Colonic mucosa (tissue), 4 donors: ENCODE measurements around the gene ENO1. TPM values are rescaled to one million over a fixed set of nuclear protein-coding genes. Genes with fewer than 3 reads are reported as not detected.

Source experiments
- DNase-seq: peaks from one replicate; pipeline ENCODE4 v3.0.0-alpha.2; 2020
- H3K27ac ChIP-seq: fragments of 200-600 bp; one replicate; pipeline ENCODE4 v1.8.0; 2021
- H3K27me3 ChIP-seq: fragments of 200-600 bp; one replicate; pipeline ENCODE4 v1.8.0; 2021
- H3K36me3 ChIP-seq: fragments of 200-600 bp; one replicate; pipeline ENCODE4 v1.8.0; 2021
- H3K4me1 ChIP-seq: fragments of 200-600 bp; one replicate; pipeline ENCODE4 v1.8.0; 2021; ENCODE audit warnings: mild to moderate bottlenecking
- H3K4me3 ChIP-seq: fragments of 200-600 bp; one replicate; pipeline ENCODE4 v1.8.0; 2021
- H3K9ac ChIP-seq, 2 donors: one replicate each; pipeline ENCODE4 v1.7.0; 2013; ENCODE audit warnings: control low read depth in 2 of 2, low read depth in 2 of 2, low read length in 2 of 2
- H3K9me3 ChIP-seq: fragments of 200-600 bp; one replicate; pipeline ENCODE4 v1.8.0; 2021
- intact Hi-C: fragments of 100-400 bp; cut with DNase I; formaldehyde crosslinking; loops from one replicate; pipeline ENCODE4 v1.14.1; 2022
- total RNA-seq, 2 donors: library from RNA; stranded (reverse); fragmentation: NEBNext Ultra II Directional in 1 of 2; extraction: Animal tissue kit (Norgen Biotek cat#: 25700) in 1 of 2; gene quantifications; one replicate each; pipeline ENCODE4 v1.2.1, GENCODE V29; 2021
- TF ChIP-seq, protein P1 (sequence below): fragments of 200-600 bp; IDR thresholded peaks from one replicate; pipeline ENCODE4 v1.8.0; 2022; ENCODE audit warnings: antibody characterized with exemption, mild to moderate bottlenecking
- donor health status: healthy.
- donor health status: DM: no; HTN: no; CAD: no.
- donor health status: DM: no; HTN: no; CAD: no.

The ENO1 gene
- total RNA-seq, 2 donors from 2014 or later, result 982 to 1,067 TPM

GRCh38 chr1:8866173-8866791, 12.2 kb downstream of the ENO1 start:
- no peak overlapping the region for H3K4me3 ChIP-seq
- H3K36me3 ChIP-seq, result peaks cover 67% of the 10 kb centered on the region
- H3K27me3 ChIP-seq, result no peaks in the 10 kb centered on the region
- H3K9ac ChIP-seq, result no peak overlapping the region
- DNase-seq, result no peak
- H3K27ac ChIP-seq, result no peak overlapping the region
- peaks cover 6% of the 10 kb centered on the region for H3K4me1 ChIP-seq
- TF ChIP-seq, protein P1, sequence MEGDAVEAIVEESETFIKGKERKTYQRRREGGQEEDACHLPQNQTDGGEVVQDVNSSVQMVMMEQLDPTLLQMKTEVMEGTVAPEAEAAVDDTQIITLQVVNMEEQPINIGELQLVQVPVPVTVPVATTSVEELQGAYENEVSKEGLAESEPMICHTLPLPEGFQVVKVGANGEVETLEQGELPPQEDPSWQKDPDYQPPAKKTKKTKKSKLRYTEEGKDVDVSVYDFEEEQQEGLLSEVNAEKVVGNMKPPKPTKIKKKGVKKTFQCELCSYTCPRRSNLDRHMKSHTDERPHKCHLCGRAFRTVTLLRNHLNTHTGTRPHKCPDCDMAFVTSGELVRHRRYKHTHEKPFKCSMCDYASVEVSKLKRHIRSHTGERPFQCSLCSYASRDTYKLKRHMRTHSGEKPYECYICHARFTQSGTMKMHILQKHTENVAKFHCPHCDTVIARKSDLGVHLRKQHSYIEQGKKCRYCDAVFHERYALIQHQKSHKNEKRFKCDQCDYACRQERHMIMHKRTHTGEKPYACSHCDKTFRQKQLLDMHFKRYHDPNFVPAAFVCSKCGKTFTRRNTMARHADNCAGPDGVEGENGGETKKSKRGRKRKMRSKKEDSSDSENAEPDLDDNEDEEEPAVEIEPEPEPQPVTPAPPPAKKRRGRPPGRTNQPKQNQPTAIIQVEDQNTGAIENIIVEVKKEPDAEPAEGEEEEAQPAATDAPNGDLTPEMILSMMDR, result no peak
- intact Hi-C loops, result no loop called here
- H3K9me3 ChIP-seq, result no peaks in the 10 kb centered on the region

DNA sequence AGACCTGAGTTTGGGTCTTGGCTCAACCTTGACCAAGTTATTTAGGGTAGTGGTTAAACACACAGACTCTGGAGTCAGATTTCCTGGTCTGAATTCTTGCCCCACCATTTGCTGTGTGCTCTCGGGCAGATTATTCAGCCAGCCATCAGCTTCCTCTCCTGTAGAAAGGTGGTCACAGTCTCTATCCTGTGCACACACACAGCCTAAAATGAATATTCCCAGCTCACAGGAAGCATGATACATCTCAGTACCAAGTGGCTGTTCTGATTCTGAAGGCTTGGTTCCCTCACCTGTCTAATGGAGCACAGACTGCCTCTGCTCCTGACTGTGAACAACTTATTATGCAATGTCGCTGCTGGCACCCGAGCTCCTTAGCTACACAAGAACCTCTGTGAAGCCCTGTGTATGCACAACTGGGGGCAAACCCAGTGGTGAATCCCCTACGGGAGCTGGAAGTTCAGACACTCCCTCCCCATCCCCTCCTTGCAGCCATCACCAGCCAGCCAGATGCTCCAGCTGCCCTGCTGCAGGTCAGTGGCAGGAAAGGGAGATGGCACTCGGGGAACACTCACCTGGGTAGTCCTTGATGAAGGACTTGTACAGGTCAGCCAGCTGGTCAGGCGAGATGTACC, 13.7 kb downstream of the ENO1 start:
- Histone ChIP-seq H3K27me3 (no peaks in the 10 kb centered on the region), H3K4me1 (no peaks in the 10 kb centered on the region), H3K36me3 (peaks cover 71% of the 10 kb centered on the region), H3K4me3 (no peak overlapping the region), H3K27ac (no peak overlapping the region), H3K9me3 (no peaks in the 10 kb centered on the region), H3K9ac (no peak overlapping the region)
- TF ChIP-seq, protein P1, result no peak
- no peak for DNase-seq
- intact Hi-C loops, result no loop called here

DNA sequence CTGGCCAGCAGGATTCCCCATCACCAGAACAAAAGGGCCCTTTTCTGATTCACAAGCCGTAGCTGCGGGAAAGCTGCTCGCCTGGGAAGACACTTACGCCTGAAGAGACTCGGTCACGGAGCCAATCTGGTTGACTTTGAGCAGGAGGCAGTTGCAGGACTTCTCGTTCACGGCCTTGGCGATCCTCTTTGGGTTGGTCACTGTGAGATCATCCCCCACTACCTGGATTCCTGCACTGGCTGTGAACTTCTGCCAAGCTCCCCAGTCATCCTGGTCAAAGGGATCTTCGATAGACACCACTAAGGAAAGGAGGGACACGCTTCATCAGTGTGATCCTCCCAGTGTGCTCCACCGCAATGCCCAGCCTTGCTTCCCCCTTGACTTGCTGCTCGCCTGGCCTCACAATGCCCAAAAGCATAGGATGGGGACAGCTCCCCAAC, 14.7 kb downstream of the ENO1 start:
- TF ChIP-seq, protein P1, result no peak
- no peak overlapping the region for H3K27ac ChIP-seq
- no peaks in the 10 kb centered on the region for H3K4me1 ChIP-seq
- no peaks in the 10 kb centered on the region for H3K27me3 ChIP-seq
- no peak for DNase-seq
- intact Hi-C loops, result no loop called here
- no peaks in the 10 kb centered on the region for H3K9me3 ChIP-seq
- H3K36me3 ChIP-seq, result peaks cover 71% of the 10 kb centered on the region
- H3K4me3 ChIP-seq, result no peak overlapping the region
- no peak overlapping the region for H3K9ac ChIP-seq

DNA sequence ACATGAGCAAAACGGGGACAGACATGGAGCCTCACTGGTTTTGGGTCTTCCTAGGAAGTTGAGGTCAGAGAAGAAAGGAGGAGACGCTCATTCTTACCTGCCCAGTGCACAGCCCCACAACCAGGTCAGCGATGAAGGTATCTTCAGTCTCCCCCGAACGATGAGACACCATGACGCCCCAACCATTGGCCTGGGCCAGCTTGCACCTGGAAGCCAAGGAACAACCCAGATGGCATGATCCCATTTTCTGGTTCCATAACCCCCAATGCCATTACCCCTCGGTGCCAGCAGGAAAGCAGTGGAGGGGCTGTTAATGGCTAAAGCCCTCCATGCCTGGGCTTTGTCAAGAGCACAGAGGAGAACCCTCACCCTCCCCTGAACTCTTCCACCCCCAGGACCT, 15.3 kb downstream of the ENO1 start:
- Histone ChIP-seq H3K9ac (no peak overlapping the region), H3K4me3 (no peak overlapping the region), H3K4me1 (no peaks in the 10 kb centered on the region), H3K27ac (no peak overlapping the region), H3K9me3 (no peaks in the 10 kb centered on the region), H3K27me3 (no peaks in the 10 kb centered on the region), H3K36me3 (peaks cover 71% of the 10 kb centered on the region)
- DNase-seq, result no peak
- intact Hi-C loops, result no loop called here
- TF ChIP-seq, protein P1, result no peak

GRCh38 chr1:8862528-8862927, 16.0 kb downstream of the ENO1 start:
- Histone ChIP-seq H3K27ac (no peak overlapping the region), H3K4me1 (no peaks in the 10 kb centered on the region), H3K9ac (no peak overlapping the region), H3K36me3 (peaks cover 67% of the 10 kb centered on the region), H3K27me3 (no peaks in the 10 kb centered on the region), H3K9me3 (no peaks in the 10 kb centered on the region), H3K4me3 (no peak overlapping the region)
- DNase-seq, result no peak
- intact Hi-C loops, result no loop called here
- TF ChIP-seq, protein P1, result peak; percentile 24
